Neural cell (in vitro differentiated cells): ENCODE data around the gene CCDC127.

Source experiments
- CTCF ChIP-seq: fragments of 450-650 bp; IDR thresholded peaks from 2 replicates; pipeline ENCODE4 v1.5.1; 2014; ENCODE audit warnings: antibody characterized with exemption, mild to moderate bottlenecking, moderate library complexity; ENCODE audit not compliant: poor library complexity, severe bottlenecking
- EP300 ChIP-seq: fragments of 450-650 bp; conservative IDR thresholded peaks from 2 replicates; pipeline ENCODE4 v1.6.1; 2014; ENCODE audit warnings: antibody characterized with exemption, mild to moderate bottlenecking, moderate library complexity; ENCODE audit not compliant: poor library complexity, severe bottlenecking
- EZH2 ChIP-seq: fragments of 200-600, 300-800 bp; shearing (Covaris generic), sonication (generic); IDR thresholded peaks from 2 replicates; pipeline ENCODE4 v1.6.1; 2014; ENCODE audit warnings: antibody characterized with exemption, low read length, borderline replicate concordance, mild to moderate bottlenecking; ENCODE audit not compliant: insufficient read depth, poor library complexity, severe bottlenecking
- MXI1 ChIP-seq: fragments of 450-650 bp; conservative IDR thresholded peaks from 2 replicates; pipeline ENCODE4 v1.6.1; 2014; ENCODE audit warnings: antibody characterized with exemption, mild to moderate bottlenecking; ENCODE audit not compliant: poor library complexity, severe bottlenecking
- POLR2AphosphoS5 ChIP-seq: IDR thresholded peaks from 2 replicates; pipeline ENCODE4 v1.6.1; 2012
- REST ChIP-seq: IDR thresholded peaks from 2 replicates; pipeline ENCODE4 v1.6.1; 2012; ENCODE audit warnings: borderline replicate concordance
- SMC3 ChIP-seq: fragments of 450-650 bp; conservative IDR thresholded peaks from 2 replicates; pipeline ENCODE4 v1.6.1; 2014; ENCODE audit warnings: antibody characterized with exemption, mild to moderate bottlenecking, moderate library complexity; ENCODE audit not compliant: poor library complexity
- TAF1 ChIP-seq: IDR thresholded peaks from 2 replicates; pipeline ENCODE4 v1.6.1; 2012; ENCODE audit warnings: low read depth

GRCh38 chr5:257148-257547 lies 39.2 kb upstream of the CCDC127 start:
- TF ChIP-seq CTCF (no peak), SMC3 (no peak), MXI1 (no peak), EZH2 (no peak), TAF1 (no peak), POLR2AphosphoS5 (no peak), REST (no peak), EP300 (no peak)
